ENCODE measurements around the gene CALY.

CALY gene

DNA sequence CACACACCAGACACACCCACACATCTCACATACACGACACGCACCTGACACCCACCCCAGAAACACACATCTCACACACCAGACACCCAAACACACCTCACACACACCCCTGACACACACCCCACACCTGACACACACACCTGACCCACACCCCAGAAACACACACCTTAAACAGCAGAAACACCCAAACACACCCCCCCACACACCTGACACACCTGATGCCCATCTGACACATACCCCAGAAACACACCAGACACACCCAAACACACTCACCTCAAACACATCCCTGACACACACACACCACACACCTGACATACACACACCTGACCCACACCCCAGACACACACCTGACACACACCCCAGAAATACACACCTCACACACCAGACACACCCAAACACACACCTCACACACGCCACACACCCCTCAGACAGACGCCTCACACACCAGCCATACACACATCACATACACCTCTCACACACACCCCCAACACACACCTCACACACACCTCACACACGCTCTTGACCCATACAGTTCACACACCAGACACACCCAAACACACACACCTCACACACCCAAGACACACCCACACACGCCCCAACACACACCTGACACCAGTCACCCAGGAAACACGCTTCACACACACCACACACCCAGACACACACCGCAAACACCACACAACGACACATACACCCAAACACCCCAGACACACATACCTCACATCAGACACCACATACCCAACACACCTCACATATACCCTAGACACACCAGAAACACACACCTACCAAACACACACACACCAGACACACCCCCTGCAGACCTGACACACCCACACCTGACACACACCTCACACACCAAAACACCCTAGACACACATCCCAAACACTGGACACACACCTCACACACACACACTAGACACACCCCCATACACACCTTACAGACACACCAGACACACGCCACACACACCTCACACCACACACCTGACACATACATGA, 1.7 kb upstream of the CALY start:
- no peak overlapping the region for H3K27ac ChIP-seq
- TF ChIP-seq, protein P1, sequence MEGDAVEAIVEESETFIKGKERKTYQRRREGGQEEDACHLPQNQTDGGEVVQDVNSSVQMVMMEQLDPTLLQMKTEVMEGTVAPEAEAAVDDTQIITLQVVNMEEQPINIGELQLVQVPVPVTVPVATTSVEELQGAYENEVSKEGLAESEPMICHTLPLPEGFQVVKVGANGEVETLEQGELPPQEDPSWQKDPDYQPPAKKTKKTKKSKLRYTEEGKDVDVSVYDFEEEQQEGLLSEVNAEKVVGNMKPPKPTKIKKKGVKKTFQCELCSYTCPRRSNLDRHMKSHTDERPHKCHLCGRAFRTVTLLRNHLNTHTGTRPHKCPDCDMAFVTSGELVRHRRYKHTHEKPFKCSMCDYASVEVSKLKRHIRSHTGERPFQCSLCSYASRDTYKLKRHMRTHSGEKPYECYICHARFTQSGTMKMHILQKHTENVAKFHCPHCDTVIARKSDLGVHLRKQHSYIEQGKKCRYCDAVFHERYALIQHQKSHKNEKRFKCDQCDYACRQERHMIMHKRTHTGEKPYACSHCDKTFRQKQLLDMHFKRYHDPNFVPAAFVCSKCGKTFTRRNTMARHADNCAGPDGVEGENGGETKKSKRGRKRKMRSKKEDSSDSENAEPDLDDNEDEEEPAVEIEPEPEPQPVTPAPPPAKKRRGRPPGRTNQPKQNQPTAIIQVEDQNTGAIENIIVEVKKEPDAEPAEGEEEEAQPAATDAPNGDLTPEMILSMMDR (conservative IDR thresholded peaks at IDR 0.05): no peak

DNA sequence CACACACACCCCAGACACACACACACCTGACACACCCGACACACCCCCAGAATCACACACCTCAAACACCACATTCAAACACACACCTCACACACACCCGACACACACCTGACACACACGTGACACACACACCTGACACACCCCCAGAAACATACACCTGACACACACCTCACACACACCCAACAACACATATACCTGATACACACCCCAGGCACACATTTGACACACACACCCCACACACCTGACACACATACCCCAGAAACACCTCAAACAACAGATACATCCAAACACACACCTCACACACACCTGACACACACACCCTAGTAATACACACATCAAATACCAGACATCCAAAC, 652 bp upstream of the CALY start:
- TF ChIP-seq, protein P1 (conservative IDR thresholded peaks at IDR 0.05): no peak
- H3K27ac ChIP-seq: no peak overlapping the region

DNA sequence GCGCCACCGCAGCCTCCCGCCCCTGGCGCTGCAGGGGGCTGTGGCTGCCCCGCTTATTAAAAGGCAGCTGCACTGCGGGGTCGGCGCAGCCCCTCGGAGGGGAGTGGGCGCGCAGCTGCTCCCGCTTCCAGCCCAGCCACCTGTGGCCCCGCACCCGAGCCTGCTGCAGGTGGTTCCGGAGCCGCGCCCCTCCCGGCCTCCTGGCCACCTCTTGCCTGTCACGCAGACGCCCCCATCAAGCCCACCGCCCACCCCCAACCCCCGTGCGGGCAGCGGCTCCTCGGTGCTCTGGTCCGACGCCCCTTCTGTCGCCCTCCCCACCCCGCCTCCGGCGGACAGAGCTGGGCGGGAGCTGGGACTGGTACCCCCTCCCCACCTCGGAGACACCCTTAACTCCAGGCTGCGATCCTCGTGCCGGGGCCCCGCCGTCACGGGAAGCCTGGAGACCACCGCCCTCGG, 549 bp downstream of the CALY start:
- H3K27ac ChIP-seq: no peak overlapping the region

DNA sequence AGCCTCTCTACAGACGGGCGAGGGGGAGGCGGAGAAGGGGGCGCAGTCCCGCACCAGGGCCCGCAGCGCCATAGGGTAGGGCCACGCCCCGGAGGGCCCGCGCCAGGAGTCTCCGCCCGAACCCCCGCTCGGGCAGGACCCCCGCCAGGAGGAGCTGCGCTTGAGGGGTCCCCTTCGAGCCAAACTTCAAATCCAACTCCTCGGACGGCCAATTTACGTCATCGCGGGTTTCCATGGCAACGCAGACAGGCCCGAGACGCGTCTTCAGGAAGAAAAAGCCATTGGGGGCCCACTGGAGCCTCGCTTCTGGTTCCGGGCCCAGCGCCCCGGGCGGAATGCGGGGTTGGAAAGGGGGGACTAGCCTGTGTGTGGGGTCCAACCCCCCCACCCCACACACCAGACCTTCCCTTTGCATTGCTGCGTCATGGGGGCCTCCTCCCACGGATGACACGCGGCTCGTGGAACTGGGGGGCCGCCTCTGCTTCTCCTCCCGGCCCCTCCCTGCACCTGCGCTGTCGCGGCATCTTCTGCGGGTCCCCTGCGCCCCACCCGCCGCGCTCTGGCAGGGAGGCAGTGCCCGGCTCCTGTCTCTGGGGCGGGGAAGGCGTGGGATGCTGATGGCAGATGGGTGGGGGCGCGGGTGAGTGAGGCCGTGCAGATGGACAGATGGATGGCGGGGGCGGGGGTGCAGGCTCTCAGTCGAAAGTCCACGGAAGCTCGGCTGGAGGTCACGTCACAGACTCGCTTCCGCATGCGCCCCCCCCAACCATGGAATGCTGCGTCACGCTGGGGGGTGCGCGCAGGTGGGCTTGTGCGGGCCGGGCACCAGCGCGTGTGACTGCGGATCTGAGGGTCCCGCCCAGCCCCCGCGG, 1.2 kb downstream of the CALY start:
- TF ChIP-seq, protein P1 (conservative IDR thresholded peaks at IDR 0.05): no peak
- H3K27ac ChIP-seq: no peak overlapping the region

More for the DNA sequence above, 549 bp downstream of the CALY start:
- TF ChIP-seq, protein P1 (conservative IDR thresholded peaks at IDR 0.05): no peak

DNA sequence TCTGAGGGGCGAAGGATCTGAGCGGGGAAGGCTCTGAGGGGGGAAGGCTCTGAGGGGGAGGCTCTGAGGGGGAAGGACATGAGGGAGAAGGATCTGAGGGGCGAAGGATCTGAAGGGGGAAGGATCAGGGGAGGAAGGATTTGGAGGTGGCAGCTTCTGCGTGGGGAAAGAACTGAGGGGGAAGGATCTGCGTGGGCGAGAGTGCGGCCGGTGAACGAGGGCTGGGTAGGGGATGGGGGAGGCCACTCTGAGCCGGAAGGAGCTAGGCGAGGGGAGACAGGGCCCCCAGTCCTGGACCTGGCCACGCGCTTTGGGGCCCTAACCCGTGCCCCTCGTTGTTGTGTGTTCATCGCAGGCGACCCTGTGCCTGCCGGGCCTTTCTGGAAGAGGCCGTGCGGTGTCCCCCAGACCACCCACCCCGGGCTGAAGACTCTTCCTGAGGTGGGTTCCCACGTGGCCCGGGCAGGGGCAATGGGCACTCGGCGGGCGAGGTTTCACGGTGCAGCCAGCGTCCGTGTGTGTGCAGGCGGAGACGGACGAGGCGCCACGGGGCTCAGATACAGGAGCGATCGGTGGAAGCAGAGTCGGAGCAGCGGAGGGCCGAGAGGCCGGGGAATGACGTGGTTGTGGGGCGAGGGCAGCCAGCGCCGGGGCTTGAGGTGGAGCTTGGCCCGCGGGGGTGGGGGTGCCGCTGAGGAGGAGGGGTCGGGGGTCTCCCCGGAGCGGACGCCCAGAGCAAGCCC, 2.0 kb downstream of the CALY start:
- H3K27ac ChIP-seq: no peak overlapping the region
- TF ChIP-seq, protein P1 (conservative IDR thresholded peaks at IDR 0.05): no peak

DNA sequence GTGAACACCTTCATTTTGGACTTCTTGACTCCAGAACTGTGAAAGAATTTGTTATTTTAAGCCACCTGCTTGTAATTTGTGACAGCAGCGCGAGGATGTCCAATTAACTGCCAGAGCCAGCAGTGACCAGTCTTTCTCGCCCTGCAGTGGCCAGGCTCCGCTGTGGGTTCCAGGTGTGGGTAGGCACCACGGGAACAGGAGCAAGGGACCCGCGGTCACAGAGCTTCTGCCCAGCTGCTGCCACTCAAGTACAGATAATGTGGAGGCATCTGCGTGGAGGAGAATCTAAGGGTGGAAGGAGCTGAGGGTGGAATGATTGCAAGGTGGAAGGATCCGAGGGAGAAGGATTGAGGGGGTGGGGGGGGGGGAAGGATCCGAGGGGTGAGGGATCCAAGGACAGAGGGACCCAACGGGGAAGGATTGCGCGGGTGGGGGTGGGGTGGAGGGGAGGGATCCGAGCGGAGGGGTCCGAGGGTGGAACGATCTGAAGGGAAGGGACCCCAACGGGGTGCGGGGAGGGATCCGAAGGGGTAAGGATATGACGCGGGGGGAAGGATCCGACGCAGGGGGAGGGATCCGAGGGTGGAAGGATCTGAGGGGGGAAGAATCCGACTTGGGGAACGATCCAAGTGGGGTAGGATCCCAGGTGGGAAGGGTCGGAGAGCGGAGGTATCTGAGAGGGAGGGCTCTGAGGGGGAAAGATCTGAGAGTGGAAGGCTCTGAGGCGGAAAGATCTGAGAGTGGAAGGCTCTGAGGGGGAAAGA, 3.6 kb downstream of the CALY start:
- H3K27ac ChIP-seq: no peak overlapping the region
- TF ChIP-seq, protein P1 (conservative IDR thresholded peaks at IDR 0.05): no peak

All from VCaP (cell line).